ENCODE results near the gene UBASH3A. TPM values are rescaled to one million over a fixed set of nuclear protein-coding genes. Genes with fewer than 3 reads are reported as not detected.

Gene UBASH3A
- total RNA-seq, 1 experiment from 2014 or later = not detected

- ChIA-PET POLR2A (interaction anchor here (0.7 kb wide), 1 partner anchor 298 kb away, joined by 3 read pairs; no protein-coding TSS in a partner anchor), CTCF (interaction anchor here (1.3 kb wide), 1 partner anchor 347 kb away, joined by 4 read pairs; no protein-coding TSS in a partner anchor)
These were observed 88.5 kb downstream of the UBASH3A start for GRCh38 chr21:42492201-42492600.

GRCh38 chr21:42493109-42494060 lies 89.7 kb downstream of the UBASH3A start:
- intact Hi-C loops (cut with micrococcal nuclease) = no loop called here
- no TSS peak for BruUV-seq (replicated peaks)
- no peak for TF ChIP-seq CTCF (IDR thresholded peaks at IDR 0.05; ENCODE audit: unreplicated experiment)
- no peak overlapping the region for H3K4me3 Mint-ChIP-seq (ENCODE audit: unreplicated experiment)
- POLR2A ChIA-PET = no interaction called here
- DNase-seq (ENCODE audit: unreplicated experiment) = no peak
- no peaks in the 10 kb centered on the region for H3K9me3 Mint-ChIP-seq (ENCODE audit: unreplicated experiment)
- H3K4me1 Mint-ChIP-seq (ENCODE audit: insufficient read depth, unreplicated experiment) = peaks cover 7% of the 10 kb centered on the region
- no peaks in the 10 kb centered on the region for H3K36me3 Mint-ChIP-seq (ENCODE audit: insufficient read depth, unreplicated experiment)
- CTCF ChIA-PET = interaction anchor here (0.6 to 1.3 kb wide), 2 partner anchors 102 to 348 kb away, joined by 3 to 4 read pairs; no protein-coding TSS in a partner anchor
- no peaks in the 10 kb centered on the region for H3K27me3 Mint-ChIP-seq (ENCODE audit: insufficient read depth, unreplicated experiment)
- H3K27ac Mint-ChIP-seq (ENCODE audit: low read depth, unreplicated experiment) = no peak overlapping the region

More at GRCh38 chr21:42492201-42492600, 88.5 kb downstream of the UBASH3A start:
- H3K4me3 Mint-ChIP-seq (ENCODE audit: unreplicated experiment) = no peak overlapping the region
- peaks cover 6% of the 10 kb centered on the region for H3K4me1 Mint-ChIP-seq (ENCODE audit: insufficient read depth, unreplicated experiment)
- no peaks in the 10 kb centered on the region for H3K9me3 Mint-ChIP-seq (ENCODE audit: unreplicated experiment)
- no peak for TF ChIP-seq CTCF (IDR thresholded peaks at IDR 0.05; ENCODE audit: unreplicated experiment)
- H3K27ac Mint-ChIP-seq (ENCODE audit: low read depth, unreplicated experiment) = no peak overlapping the region
- no peaks in the 10 kb centered on the region for H3K36me3 Mint-ChIP-seq (ENCODE audit: insufficient read depth, unreplicated experiment)
- peaks cover 11% of the 10 kb centered on the region for H3K27me3 Mint-ChIP-seq (ENCODE audit: insufficient read depth, unreplicated experiment)
- no peak for DNase-seq (ENCODE audit: unreplicated experiment)
- no TSS peak for BruUV-seq (replicated peaks)
- intact Hi-C loops (cut with micrococcal nuclease) = no loop called here

GRCh38 chr21:42495027-42495426 lies 91.3 kb downstream of the UBASH3A start:
- intact Hi-C loops (cut with micrococcal nuclease) = no loop called here
- BruUV-seq (replicated peaks) = no TSS peak

More at GRCh38 chr21:42495027-42495426, 91.3 kb downstream of the UBASH3A start:
- Mint-ChIP-seq H3K9me3 (ENCODE audit: unreplicated experiment) (no peaks in the 10 kb centered on the region), H3K4me1 (ENCODE audit: insufficient read depth, unreplicated experiment) (peaks cover 7% of the 10 kb centered on the region), H3K27ac (ENCODE audit: low read depth, unreplicated experiment) (no peak overlapping the region), H3K36me3 (ENCODE audit: insufficient read depth, unreplicated experiment) (no peaks in the 10 kb centered on the region), H3K4me3 (ENCODE audit: unreplicated experiment) (peak overlapping the region; percentile 85), H3K27me3 (ENCODE audit: insufficient read depth, unreplicated experiment) (no peaks in the 10 kb centered on the region)
- no peak for DNase-seq (ENCODE audit: unreplicated experiment)
- POLR2A ChIA-PET = interaction anchor here (1.0 to 2.8 kb wide), 3 partner anchors 8 to 18 kb away, joined by 4 to 29 read pairs (median 6); partner anchors contain the start of gene SLC37A1
- TF ChIP-seq CTCF (IDR thresholded peaks at IDR 0.05; ENCODE audit: unreplicated experiment) = no peak
- CTCF ChIA-PET = interaction anchor here (1.2 to 1.8 kb wide), 2 partner anchors 7 to 349 kb away, joined by 3 to 8 read pairs; no protein-coding TSS in a partner anchor

Measured in MCF 10A (cell line).